NCI-H1694 (cell line): ENCODE measurements around the gene GPATCH8.
"Not testable (repeated sequence)": the region's sequence is repeated elsewhere in the genome, so short reads cannot be mapped to it uniquely, and the experiment has no call there.

Experiments
- DNase-seq: peaks from one replicate; lab custom pipeline; 2025; lab: John Stamatoyannopoulos, UW

GPATCH8 gene

DNA sequence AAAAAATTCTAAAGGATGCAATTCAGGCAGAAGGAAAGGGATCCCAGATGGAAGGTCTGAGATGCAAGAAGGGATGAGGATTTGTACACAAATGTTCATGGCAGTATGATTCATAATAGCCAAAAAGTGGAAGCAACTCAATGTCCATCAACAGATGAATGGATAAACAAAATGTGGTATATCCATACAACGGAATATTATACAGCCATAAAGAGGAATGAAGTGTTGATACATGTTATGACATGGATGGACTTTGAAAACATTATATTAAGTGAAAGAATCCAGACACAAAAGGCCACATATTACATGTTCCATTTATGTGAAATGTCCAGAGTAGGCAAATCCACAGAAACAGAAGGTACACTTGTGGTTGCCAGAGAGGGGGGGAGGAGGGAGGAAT lies 23.9 kb upstream of the GPATCH8 start:
- no peak for DNase-seq

- no peak for DNase-seq
These were observed 20.4 kb upstream of the GPATCH8 start for GRCh38 chr17:44523672-44523972.

- peak; percentile 11 for DNase-seq
These were observed 19.9 kb upstream of the GPATCH8 start for GRCh38 chr17:44522883-44523671.

- DNase-seq, result no peak
These were observed 14.8 kb upstream of the GPATCH8 start for GRCh38 chr17:44518032-44518431.

DNA sequence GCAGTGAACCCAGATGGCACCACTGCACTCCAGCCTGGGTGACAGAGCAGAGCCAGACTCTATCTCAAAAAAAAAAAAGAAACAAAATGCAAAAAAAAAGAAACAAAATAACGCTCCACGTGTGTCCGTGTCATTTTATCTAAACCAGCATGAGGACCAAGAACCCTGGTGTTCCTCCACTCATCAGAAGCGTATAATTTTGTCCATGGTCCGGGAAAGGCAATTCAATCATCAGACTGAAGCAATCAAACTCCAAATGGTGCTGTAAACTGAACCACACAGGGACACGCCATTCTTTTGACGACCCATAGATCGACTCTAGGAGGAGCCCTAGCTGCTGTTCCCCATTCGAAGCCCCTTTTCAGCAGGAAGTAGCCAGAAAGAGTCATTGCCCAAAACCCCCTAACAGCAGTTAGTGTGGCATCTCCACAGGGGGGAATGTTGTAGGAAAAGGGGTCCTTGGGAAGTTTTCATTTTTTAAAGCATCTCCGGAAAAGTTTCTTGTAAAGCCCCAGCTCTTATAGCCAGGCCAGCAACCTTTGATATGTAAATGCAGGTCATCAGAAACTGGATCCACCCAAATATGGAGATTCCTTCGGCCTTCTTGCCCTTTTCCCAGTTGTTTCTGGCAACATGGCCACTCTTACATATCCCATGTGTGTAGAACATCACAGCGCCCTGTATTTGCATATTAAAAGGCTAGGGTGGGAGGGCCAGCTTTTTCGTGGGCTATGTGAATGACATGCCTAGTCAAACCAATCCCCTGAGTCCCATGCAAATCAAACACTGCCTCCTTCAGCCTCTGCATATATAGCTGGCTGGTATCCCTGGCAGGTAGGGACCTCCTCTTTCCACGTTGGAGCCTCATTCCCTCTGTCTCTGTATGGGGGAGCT lies 8.3 kb upstream of the GPATCH8 start:
- DNase-seq, result not testable (repeated sequence)

DNA sequence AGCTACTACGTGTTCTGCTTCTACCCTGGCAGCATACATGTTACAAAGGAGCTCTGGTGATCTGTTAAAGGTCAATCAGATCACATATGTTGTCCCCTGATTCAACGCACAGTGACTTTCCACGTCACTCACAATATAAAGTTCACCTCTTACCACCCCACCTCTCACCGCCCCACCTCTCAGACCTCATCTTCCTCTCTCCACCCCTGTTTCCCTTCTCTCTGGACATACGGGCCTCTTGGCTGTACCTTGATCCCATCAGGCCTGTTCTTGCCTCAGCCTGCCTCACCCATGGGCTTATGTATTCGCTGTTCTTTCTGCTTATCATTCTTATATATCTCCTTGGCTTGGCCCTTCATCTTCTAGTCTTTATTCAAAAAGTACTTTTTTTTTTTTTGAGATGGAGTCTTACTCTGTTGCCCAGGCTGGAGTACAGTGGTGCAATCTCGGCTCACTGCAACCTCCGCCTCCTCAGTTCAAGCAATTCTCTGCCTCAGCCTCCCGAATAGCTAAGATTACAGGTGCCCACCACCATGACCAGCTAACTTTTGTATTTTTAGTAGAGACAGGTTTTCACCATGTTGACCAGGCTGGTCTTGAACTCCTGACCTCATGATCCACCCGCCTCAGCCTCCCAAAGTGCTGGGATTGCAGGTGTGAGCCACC lies 3.9 kb upstream of the GPATCH8 start:
- DNase-seq, result not testable (repeated sequence)

DNA sequence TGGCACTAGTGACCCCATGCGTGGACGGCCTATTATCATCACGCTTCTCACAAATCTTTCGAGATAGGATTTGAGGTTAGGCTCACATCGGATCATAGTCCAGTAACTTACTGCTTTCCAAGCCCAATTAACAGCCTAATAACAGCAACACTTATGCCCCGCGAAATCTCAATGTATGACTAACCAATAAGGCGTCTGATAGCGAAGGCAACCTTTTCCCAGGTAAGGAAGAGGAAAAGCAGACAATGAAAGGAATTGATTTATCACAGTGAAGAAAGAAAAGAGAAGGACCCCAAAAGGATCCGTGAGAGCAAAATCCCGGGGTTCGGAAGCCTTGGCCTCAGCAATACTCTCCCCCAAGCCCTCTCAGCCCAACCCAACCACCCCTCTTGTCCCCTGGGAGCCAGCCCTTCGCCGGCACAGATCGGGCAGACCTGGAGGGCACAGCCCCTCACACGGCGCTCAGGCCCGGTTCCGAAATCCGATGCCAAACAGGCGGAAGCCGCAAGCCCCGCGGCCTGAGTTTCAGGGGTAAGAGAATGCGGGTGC lies 534 bp downstream of the GPATCH8 start:
- DNase-seq, result no peak

DNA sequence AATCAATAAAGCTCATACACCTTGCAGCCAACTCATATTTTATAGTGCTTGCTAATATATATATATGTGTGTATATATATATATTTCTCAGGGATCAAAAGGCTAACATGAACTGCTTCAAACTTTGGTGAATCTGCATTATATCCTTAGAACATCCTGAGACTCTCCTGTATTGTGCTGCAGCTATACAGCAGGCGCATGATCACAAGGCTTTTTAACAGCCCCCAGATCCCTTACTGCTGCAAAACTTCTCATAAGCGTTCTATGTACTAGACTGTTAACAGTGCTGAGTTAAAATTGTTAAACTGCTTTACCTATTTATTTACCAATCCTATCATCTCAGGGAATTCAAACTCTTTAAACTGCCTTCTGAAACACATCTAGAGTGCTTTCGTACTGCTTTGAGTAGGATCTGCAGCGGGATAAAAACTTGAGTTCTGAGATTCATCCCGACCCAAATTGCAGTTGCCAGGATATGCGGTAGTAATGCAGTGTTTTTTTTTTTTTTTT lies 1.3 kb downstream of the GPATCH8 start:
- no peak for DNase-seq

DNA sequence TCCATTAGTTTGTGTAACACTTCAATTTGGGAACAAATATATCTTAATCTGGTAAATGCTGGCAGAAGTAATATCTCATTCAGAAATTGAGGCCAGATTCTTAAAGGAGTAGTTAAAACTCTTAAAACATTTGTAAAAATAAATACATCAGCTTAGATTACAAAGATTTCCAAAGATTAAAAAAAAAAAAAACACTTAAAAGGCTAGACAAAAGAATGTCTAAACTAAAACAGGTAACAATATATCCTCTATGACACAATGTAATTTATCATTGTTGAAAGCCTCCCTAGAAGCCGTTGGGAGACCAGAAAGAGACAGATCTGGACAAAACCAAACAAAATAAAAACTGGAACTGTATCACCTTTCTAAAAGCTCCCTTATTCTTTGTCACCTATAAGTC lies 3.5 kb downstream of the GPATCH8 start:
- DNase-seq, result no peak

DNA sequence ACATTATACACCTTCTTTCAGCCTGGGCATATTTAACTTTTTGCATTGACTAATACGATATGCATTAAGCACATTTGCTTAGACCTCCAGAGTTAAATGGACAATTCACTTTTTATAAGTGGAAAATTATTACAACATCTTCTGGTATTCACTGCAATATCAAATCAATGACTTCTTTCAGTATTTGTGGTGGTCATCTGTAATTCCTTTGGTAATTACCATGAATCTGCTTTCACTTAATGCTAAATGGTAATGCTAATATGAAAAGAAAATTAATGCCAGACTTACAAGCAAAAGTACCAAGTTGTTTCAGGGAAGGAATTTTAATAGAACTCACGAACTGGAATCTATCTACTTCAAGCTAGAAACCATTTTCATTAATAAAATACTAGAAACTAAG lies 6.4 kb downstream of the GPATCH8 start:
- DNase-seq, result no peak

DNA sequence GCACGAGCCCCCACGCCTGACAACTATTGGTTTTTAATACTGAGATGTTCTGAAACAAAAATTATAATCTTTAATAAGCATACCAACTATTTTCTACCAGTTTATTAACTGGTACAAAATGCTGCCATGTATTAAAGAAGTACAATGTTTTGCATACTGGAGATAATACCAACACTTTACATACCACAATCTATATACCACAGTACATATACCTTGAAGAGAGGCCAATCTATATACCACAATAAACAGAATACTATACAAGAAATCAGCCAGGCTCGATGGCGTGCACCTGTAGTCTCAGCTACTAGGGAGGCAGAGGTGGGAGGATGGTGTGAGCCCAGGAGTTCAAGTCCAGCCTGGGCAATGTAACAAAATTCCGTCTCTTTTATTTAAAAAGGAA lies 9.9 kb downstream of the GPATCH8 start:
- no peak for DNase-seq

GRCh38 chr17:44492706-44493272 lies 10.4 kb downstream of the GPATCH8 start:
- no peak for DNase-seq

DNA sequence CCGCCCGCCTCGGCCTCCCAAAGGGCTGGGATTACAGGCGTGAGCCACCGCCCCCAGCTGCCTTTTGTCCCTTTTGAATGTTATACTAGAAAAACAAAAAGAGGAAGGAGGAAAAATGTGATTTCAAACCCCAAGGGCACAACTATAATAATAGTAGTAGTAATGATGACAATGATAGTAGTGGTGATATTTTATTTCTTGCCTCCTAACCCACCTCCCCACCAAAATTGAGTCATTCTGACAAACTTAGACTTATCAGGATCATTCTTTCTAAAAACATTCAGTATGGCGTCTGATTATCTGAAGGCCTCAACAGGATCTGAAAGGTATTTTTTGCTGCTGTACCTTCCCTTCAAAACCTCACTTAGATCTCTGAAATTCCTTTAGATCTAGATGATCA lies 13.6 kb downstream of the GPATCH8 start:
- no peak for DNase-seq

- DNase-seq, result no peak
These were observed 16.0 kb downstream of the GPATCH8 start for GRCh38 chr17:44487170-44487569.

- no peak for DNase-seq
These were observed 29.8 kb downstream of the GPATCH8 start for GRCh38 chr17:44473367-44473766.

DNA sequence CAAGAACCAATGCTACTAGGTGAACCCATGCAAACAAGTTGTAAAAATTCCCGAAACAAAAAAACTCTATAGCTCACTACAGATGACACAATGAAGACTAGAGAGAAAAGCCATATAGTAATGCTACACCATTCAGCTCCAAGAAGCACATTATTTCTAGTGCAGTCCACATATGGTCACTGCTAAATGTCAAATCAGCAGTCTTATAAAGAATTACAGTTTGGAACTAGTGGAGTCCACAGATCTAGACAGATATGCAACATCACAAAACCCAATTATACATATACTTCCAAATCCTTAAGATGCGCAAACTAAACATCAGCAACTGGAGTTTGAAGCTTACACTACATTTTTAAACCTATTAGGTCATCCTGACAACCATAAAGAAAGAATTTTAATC lies 33.5 kb downstream of the GPATCH8 start:
- no peak for DNase-seq

GRCh38 chr17:44467108-44467507 lies 36.1 kb downstream of the GPATCH8 start:
- DNase-seq, result no peak

DNA sequence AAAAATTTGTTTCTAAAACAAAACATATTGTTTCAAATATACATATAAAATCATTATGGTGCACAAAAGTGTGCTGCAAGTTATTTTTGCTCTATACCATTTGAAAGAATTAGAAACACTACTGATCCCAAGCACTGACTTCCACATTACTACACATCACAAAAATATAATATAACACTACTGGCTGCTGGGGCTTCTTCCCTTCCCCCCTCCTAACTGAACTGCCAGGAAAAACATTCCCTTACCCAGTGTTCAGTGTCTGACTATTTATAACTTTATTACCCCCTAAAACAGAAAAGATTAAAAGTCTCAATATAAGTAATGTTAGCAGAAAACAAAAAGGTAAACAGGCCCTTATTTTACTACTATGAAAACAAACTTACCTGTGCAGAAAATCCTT lies 36.9 kb downstream of the GPATCH8 start:
- no peak for DNase-seq

DNA sequence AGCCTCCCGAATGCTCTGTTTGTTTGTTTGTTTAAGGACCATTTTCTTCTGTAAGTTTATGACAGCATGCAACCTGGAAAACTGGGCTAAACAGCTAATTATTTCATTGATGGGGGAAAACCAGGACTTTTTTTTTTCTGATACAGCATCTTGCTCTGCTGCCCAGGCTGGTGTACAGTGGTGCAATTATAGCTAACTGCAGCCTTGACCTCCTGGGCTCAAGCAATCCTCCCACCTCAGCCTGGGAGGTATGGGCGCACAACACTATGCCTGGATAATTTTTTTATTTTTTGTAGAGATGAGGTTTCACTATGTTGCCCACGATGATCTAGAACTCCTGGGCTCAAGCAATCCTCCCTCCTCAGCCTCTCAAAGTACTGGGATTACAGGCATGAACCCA lies 37.3 kb downstream of the GPATCH8 start:
- no peak for DNase-seq

GRCh38 chr17:44465276-44465675 lies 37.9 kb downstream of the GPATCH8 start:
- DNase-seq, result no peak

GRCh38 chr17:44464037-44464436 lies 39.2 kb downstream of the GPATCH8 start:
- DNase-seq, result no peak

DNA sequence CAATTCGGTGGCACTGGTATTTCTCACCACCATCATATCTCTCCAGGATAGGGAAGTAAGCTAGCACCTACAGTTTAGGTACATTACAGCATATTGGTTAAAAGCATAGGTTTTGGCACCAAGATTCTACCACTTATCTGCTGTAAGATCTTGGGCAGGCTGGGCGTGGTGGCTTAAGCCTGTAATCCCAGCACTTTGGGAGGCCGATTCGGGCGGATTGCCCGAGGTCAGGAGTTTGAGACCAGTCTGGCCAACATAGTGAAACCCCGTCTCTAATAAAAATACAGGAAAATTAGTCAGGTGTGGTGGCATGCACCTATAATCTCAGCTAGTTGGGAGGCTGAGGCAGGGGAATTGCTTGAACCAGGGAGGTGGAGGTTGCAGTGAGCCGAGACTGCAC lies 51.4 kb downstream of the GPATCH8 start:
- DNase-seq, result no peak
